ENCODE data around the gene ADGRG7.

The ADGRG7 gene

DNA sequence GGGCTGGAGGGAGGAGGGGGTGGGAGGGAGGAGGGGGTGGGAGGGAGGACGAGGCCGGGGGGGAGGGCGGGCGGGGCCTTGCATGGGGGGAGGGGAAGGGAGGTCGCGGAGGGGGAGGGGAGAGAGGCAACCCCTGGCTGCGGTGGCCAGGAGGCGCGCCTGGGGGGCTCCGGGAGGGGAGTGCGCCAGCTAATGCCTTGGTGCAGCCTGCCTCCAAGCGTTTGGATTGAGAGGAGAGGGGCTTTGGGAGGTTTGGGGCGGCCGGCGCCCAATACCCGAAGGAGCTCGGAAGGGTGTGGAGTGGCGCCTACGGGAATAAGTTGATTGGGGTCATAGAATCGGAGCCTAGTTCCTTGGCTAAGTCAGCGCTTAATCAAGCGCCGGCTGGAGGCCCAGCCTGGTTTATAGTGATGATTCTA is 100.5 kb downstream of the ADGRG7 start:
- Histone ChIP-seq H3K4me1 (ENCODE audit: low read depth, poor library complexity, severe bottlenecking) (peaks cover 27% of the 10 kb centered on the region), H3K79me2 (ENCODE audit: insufficient read depth, low read depth) (peaks cover 48% of the 10 kb centered on the region), H2AFZ (ENCODE audit: low read depth) (peak overlapping the region; percentile 71; the same call in 1 of the 2 replicates), H3K36me3 (ENCODE audit: insufficient read depth) (no peaks in the 10 kb centered on the region; the same call in 1 of the 2 replicates), H3K9ac (peak overlapping the region; percentile 92), H3K4me3 (IDR thresholded peaks at IDR 0.05; ENCODE audit: insufficient read depth, low read depth, low read length) (no peak overlapping the region), H4K20me1 (ENCODE audit: insufficient read depth) (no peaks in the 10 kb centered on the region), H3K27me3 (ENCODE audit: insufficient read depth, low read depth) (no peaks in the 10 kb centered on the region), H3K27ac (peak overlapping the region; percentile 92), H3K4me2 (peak overlapping the region; percentile 90)
- TF ChIP-seq, protein P1, sequence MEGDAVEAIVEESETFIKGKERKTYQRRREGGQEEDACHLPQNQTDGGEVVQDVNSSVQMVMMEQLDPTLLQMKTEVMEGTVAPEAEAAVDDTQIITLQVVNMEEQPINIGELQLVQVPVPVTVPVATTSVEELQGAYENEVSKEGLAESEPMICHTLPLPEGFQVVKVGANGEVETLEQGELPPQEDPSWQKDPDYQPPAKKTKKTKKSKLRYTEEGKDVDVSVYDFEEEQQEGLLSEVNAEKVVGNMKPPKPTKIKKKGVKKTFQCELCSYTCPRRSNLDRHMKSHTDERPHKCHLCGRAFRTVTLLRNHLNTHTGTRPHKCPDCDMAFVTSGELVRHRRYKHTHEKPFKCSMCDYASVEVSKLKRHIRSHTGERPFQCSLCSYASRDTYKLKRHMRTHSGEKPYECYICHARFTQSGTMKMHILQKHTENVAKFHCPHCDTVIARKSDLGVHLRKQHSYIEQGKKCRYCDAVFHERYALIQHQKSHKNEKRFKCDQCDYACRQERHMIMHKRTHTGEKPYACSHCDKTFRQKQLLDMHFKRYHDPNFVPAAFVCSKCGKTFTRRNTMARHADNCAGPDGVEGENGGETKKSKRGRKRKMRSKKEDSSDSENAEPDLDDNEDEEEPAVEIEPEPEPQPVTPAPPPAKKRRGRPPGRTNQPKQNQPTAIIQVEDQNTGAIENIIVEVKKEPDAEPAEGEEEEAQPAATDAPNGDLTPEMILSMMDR (conservative IDR thresholded peaks at IDR 0.05; ENCODE audit: low read depth, low read length): no peak

DNA sequence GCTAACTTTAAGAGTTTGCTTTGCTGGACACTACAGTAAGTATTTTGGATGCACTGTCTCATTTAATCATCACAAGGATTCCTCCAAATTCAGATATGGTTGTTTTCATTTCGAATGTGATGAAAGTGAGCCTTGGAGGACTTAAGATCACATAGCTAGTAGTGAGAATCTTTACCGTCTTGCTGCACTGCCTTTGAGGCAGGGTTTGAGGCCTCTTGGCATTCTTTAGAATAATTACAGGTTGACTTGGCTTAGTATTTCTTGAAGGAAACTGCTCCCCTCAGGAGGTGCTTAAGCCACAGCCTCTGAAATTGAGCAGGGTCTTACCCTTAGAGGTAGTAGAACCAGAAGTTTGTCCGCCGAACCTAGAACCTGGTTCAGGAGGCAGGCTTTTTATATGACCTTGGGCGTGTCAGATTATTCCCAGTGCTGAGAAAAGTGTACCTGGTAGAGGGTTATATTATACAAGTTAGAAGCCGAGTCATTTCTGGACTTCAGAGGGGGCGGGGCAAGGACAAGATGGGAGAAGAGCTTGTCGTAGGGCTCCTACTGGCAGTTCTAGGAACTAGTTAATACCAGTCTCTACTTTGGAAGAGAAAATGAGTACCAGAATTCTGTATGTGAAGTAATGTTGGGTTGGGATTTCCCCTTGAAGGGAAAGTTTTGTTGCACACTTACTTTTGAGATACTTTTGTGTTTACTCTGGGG is 101.0 kb downstream of the ADGRG7 start:
- Histone ChIP-seq H3K79me2 (ENCODE audit: insufficient read depth, low read depth) (peaks cover 53% of the 10 kb centered on the region), H3K27ac (peak overlapping the region; percentile 65), H3K4me2 (peak overlapping the region; percentile 90), H3K4me3 (IDR thresholded peaks at IDR 0.05; ENCODE audit: insufficient read depth, low read depth, low read length) (peak overlapping the region; percentile 70), H3K36me3 (ENCODE audit: insufficient read depth) (no peaks in the 10 kb centered on the region; the same call in 1 of the 2 replicates), H4K20me1 (ENCODE audit: insufficient read depth) (no peaks in the 10 kb centered on the region), H3K27me3 (ENCODE audit: insufficient read depth, low read depth) (no peaks in the 10 kb centered on the region), H3K4me1 (ENCODE audit: low read depth, poor library complexity, severe bottlenecking) (peaks cover 27% of the 10 kb centered on the region), H2AFZ (ENCODE audit: low read depth) (peak overlapping the region; percentile 33; the same call in 1 of the 2 replicates), H3K9ac (peak overlapping the region; percentile 66; the same call in 1 of the 2 replicates)
- TF ChIP-seq, protein P1 (conservative IDR thresholded peaks at IDR 0.05; ENCODE audit: low read depth, low read length): 0 out of 2 replicates have a peak, but pooled peaks have one; percentile 18

DNA sequence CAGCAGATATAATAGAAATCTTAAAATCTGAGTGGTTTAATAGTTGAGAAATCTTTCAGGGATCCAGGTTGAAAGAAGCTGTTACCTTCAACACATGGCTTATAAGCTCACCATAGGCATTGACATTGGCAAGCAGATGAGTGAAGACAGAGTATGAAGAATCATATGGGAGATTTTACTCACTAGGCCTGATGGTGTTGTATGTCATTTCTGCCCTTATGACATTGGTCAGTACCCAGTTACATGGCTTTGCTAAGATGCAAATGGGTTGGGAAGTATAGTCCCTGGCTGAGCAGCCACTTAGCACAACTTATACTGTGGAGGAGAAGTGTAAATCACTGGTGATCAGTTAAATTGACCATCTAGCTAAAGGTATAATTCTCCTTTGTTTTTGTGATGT is 105.8 kb downstream of the ADGRG7 start:
- H3K79me2 ChIP-seq (ENCODE audit: insufficient read depth, low read depth): peaks cover 92% of the 10 kb centered on the region
- H3K4me3 ChIP-seq (IDR thresholded peaks at IDR 0.05; ENCODE audit: insufficient read depth, low read depth, low read length): no peak overlapping the region
- H3K9ac ChIP-seq: no peak overlapping the region
- H3K4me2 ChIP-seq: no peak overlapping the region
- H2AFZ ChIP-seq (ENCODE audit: low read depth): no peak overlapping the region
- H4K20me1 ChIP-seq (ENCODE audit: insufficient read depth): peaks cover 20% of the 10 kb centered on the region
- TF ChIP-seq, protein P1 (conservative IDR thresholded peaks at IDR 0.05; ENCODE audit: low read depth, low read length): no peak
- H3K4me1 ChIP-seq (ENCODE audit: low read depth, poor library complexity, severe bottlenecking): peaks cover 21% of the 10 kb centered on the region
- no peak overlapping the region for H3K27ac ChIP-seq
- peaks cover 6% of the 10 kb centered on the region; the same call in 1 of the 2 replicates for H3K36me3 ChIP-seq (ENCODE audit: insufficient read depth)
- H3K27me3 ChIP-seq (ENCODE audit: insufficient read depth, low read depth): no peaks in the 10 kb centered on the region

DNA sequence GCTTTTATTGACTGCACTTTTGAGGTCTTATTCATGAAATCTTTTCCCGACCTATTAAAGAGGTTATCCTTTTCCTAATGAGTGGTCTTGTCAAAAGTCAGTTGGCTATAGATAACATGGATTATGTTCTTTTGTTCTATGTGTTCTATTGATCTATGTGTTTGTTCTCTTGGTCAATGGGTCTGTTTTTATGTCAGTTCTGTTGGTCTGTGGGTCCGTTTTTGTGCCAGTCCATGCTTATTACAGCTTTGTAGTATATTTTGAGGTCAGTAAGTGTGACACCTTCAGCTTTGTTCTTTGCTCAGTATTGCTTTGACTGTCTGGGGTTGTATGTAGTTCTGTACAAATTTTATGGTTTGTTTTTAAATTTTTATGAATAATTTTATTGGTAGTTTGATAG is 107.7 kb downstream of the ADGRG7 start:
- TF ChIP-seq, protein P1 (conservative IDR thresholded peaks at IDR 0.05; ENCODE audit: low read depth, low read length): no peak
- Histone ChIP-seq H3K36me3 (ENCODE audit: insufficient read depth) (peaks cover 7% of the 10 kb centered on the region; the same call in 1 of the 2 replicates), H3K27me3 (ENCODE audit: insufficient read depth, low read depth) (no peaks in the 10 kb centered on the region), H3K4me3 (IDR thresholded peaks at IDR 0.05; ENCODE audit: insufficient read depth, low read depth, low read length) (no peak overlapping the region), H3K27ac (no peak overlapping the region), H3K9ac (no peak overlapping the region), H3K79me2 (ENCODE audit: insufficient read depth, low read depth) (peaks cover 74% of the 10 kb centered on the region), H2AFZ (ENCODE audit: low read depth) (no peak overlapping the region), H3K4me2 (no peak overlapping the region), H3K4me1 (ENCODE audit: low read depth, poor library complexity, severe bottlenecking) (peaks cover 7% of the 10 kb centered on the region), H4K20me1 (ENCODE audit: insufficient read depth) (peaks cover 20% of the 10 kb centered on the region)
